ENCODE results near the gene MBD5. TPM values are rescaled to one million over a fixed set of nuclear protein-coding genes. Genes with fewer than 3 reads are reported as not detected.

MBD5 gene
- polyA plus RNA-seq, 1 of the 3 experiments (the other 2 are of a cell fraction), result 7.4 TPM

DNA sequence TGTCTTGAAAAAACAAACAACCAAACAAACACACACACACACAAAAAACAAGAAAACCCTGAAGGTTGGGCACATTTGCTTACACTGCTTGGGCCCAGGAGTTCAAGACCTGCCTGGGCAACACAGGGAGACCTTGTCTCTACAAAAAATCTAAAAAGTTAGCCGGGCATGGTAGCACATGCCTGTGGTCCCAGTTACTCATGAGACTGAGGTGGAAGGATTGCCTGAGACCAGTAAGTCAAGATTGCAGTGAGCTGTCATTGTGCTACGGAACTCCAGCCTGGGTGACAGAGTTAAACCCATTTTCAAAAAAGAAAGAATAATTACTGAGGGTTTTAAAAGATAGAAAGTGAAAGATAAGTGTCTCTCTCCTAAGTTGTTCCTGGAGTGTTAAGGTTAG is 103.4 kb downstream of the MBD5 start:
- H4K20me1 ChIP-seq (ENCODE audit: insufficient read depth), result no peaks in the 10 kb centered on the region
- no peaks in the 10 kb centered on the region for H3K36me3 ChIP-seq (replicated peaks in 1 of 2; ENCODE audit: control insufficient read depth in 1 of 2, insufficient read depth in 2 of 2, low read length in 1 of 2)
- H3K4me2 ChIP-seq, result no peak overlapping the region
- no peak overlapping the region for H3K27ac ChIP-seq (ENCODE audit: low read depth in 2 of 2, low read length in 1 of 2)
- no peak overlapping the region for H3K4me3 ChIP-seq (ENCODE audit: low read depth in 2 of 2, low read length in 1 of 2)
- TF ChIP-seq GABPA (IDR thresholded peaks at IDR 0.05; ENCODE audit: low read depth) (no peak), MXI1 (IDR thresholded peaks at IDR 0.05; ENCODE audit: low read depth, low read length) (no peak), SMC3 (IDR thresholded peaks at IDR 0.05; ENCODE audit: low read depth, low read length) (no peak), TAF1 (IDR thresholded peaks at IDR 0.05; ENCODE audit: borderline replicate concordance, low read depth, low read length) (no peak), YY1 (IDR thresholded peaks at IDR 0.05; ENCODE audit: low read depth) (no peak), FOXJ3 (CRISPR knock-in tag; IDR thresholded peaks at IDR 0.05) (no peak), NFIC (IDR thresholded peaks at IDR 0.05; ENCODE audit: borderline replicate concordance) (no peak), TEAD4 (IDR thresholded peaks at IDR 0.05; ENCODE audit: borderline replicate concordance, insufficient read depth) (no peak)
- TF ChIP-seq, protein P1, sequence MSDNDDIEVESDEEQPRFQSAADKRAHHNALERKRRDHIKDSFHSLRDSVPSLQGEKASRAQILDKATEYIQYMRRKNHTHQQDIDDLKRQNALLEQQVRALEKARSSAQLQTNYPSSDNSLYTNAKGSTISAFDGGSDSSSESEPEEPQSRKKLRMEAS (IDR thresholded peaks at IDR 0.05; ENCODE audit: low read depth), result no peak
- no peaks in the 10 kb centered on the region for H3K27me3 ChIP-seq (ENCODE audit: insufficient read depth)
- H3F3A ChIP-seq (replicated peaks; ENCODE audit: insufficient read depth), result peaks cover 3% of the 10 kb centered on the region
- WGBS (ENCODE audit: low lambda C conversion rate), result 100% methylated on average over 2 of the region's 2 CpGs
- ChIA-PET CTCF (no interaction called here), POLR2A (no interaction called here)
- no peak overlapping the region for H3K9ac ChIP-seq
- no peaks in the 10 kb centered on the region for H3K79me2 ChIP-seq (ENCODE audit: insufficient read depth)
- no peaks in the 10 kb centered on the region for H3K9me2 ChIP-seq
- no peak for DNase-seq
- H3K9me3 ChIP-seq, result no peaks in the 10 kb centered on the region
- H2AFZ ChIP-seq (ENCODE audit: low read depth), result no peak overlapping the region
- H3K4me1 ChIP-seq (ENCODE audit: control insufficient read depth in 1 of 2, insufficient read depth in 2 of 2, low read depth in 1 of 2, low read length in 1 of 2), result no peaks in the 10 kb centered on the region

DNA sequence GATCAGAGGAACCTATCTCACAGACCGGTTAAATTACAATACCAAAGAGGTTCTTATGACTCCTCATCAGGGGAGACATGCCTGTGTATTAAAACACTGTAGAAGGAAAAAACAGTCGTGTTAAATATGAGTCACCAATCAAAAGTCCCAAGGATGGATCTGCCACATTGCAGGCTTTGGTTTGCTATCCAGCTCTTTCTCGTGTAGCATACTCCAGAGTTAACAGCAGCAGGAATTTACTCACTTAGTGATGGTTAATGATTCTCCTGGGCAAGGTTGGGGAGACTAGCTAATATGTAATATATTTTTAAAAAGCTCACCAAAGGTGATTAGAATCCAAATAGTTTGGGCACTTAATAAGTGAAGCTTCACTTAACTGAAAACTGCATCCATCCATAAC is 109.7 kb downstream of the MBD5 start:
- Histone ChIP-seq H3K27ac (ENCODE audit: low read depth in 2 of 2, low read length in 1 of 2) (peak overlapping the region in 1 of 2 experiments; percentile 59; a peak in 2 of 4 replicates), H3K4me2 (0 out of 2 replicates have a peak overlapping the region, but pooled peaks have one; percentile 26), H3K79me2 (ENCODE audit: insufficient read depth) (no peaks in the 10 kb centered on the region), H2AFZ (ENCODE audit: low read depth) (no peak overlapping the region), H4K20me1 (ENCODE audit: insufficient read depth) (no peaks in the 10 kb centered on the region), H3K4me1 (ENCODE audit: control insufficient read depth in 1 of 2, insufficient read depth in 2 of 2, low read depth in 1 of 2, low read length in 1 of 2) (0 out of 4 replicates have a peak, but pooled peaks cover 0 to 3% of the 10 kb centered on the region in 2 experiments), H3K9me3 (no peaks in the 10 kb centered on the region), H3K9ac (no peak overlapping the region; the same call in 1 of the 2 replicates), H3K9me2 (no peaks in the 10 kb centered on the region), H3K4me3 (ENCODE audit: low read depth in 2 of 2, low read length in 1 of 2) (no peak overlapping the region), H3F3A (replicated peaks; ENCODE audit: insufficient read depth) (peaks cover 14% of the 10 kb centered on the region), H3K27me3 (ENCODE audit: insufficient read depth) (no peaks in the 10 kb centered on the region), H3K36me3 (replicated peaks in 1 of 2; ENCODE audit: control insufficient read depth in 1 of 2, insufficient read depth in 2 of 2, low read length in 1 of 2) (no peaks in the 10 kb centered on the region)
- POLR2A ChIA-PET, result no interaction called here
- WGBS (ENCODE audit: low lambda C conversion rate), result 26% methylated on average over 3 of the region's 3 CpGs
- CTCF ChIA-PET, result no interaction called here
- no peak for DNase-seq
- TF ChIP-seq EP300 (IDR thresholded peaks at IDR 0.05; ENCODE audit: borderline replicate concordance in 1 of 2, low read depth in 1 of 2, low read length in 1 of 2) (no peak), FOXJ3 (CRISPR knock-in tag; IDR thresholded peaks at IDR 0.05) (no peak), ELF1 (IDR thresholded peaks at IDR 0.05) (no peak), TEAD4 (IDR thresholded peaks at IDR 0.05; ENCODE audit: borderline replicate concordance, insufficient read depth) (no peak), RAD21 (IDR thresholded peaks at IDR 0.05; ENCODE audit: low read length) (no peak), FOXM1 (IDR thresholded peaks at IDR 0.05; ENCODE audit: low read depth) (no peak), SMC3 (IDR thresholded peaks at IDR 0.05; ENCODE audit: low read depth, low read length) (no peak), GABPA (IDR thresholded peaks at IDR 0.05; ENCODE audit: low read depth) (no peak), EZH2phosphoT487 (IDR thresholded peaks at IDR 0.05; ENCODE audit: borderline replicate concordance, low read depth) (no peak), NRF1 (IDR thresholded peaks at IDR 0.05; ENCODE audit: low read depth, low read length) (no peak), MEF2A (IDR thresholded peaks at IDR 0.05; ENCODE audit: borderline replicate concordance, low read depth) (no peak), JUND (IDR thresholded peaks at IDR 0.05) (peak; percentile 49; the same call in 1 of the 2 replicates), NFIC (IDR thresholded peaks at IDR 0.05; ENCODE audit: borderline replicate concordance) (no peak), CHD2 (IDR thresholded peaks at IDR 0.05; ENCODE audit: low read length, partially characterized antibody) (no peak), FOSL2 (IDR thresholded peaks at IDR 0.05; ENCODE audit: borderline replicate concordance, low read depth) (peak; percentile 56; the same call in 1 of the 2 replicates), RFX5 (IDR thresholded peaks at IDR 0.05; ENCODE audit: low read length) (no peak), SIN3A (IDR thresholded peaks at IDR 0.05; ENCODE audit: borderline replicate concordance, low read depth, low read length) (no peak), YY1 (IDR thresholded peaks at IDR 0.05; ENCODE audit: low read depth) (no peak), RCOR1 (IDR thresholded peaks at IDR 0.05; ENCODE audit: low read length) (no peak), MXI1 (IDR thresholded peaks at IDR 0.05; ENCODE audit: low read depth, low read length) (no peak)
- TF ChIP-seq, protein P2, sequence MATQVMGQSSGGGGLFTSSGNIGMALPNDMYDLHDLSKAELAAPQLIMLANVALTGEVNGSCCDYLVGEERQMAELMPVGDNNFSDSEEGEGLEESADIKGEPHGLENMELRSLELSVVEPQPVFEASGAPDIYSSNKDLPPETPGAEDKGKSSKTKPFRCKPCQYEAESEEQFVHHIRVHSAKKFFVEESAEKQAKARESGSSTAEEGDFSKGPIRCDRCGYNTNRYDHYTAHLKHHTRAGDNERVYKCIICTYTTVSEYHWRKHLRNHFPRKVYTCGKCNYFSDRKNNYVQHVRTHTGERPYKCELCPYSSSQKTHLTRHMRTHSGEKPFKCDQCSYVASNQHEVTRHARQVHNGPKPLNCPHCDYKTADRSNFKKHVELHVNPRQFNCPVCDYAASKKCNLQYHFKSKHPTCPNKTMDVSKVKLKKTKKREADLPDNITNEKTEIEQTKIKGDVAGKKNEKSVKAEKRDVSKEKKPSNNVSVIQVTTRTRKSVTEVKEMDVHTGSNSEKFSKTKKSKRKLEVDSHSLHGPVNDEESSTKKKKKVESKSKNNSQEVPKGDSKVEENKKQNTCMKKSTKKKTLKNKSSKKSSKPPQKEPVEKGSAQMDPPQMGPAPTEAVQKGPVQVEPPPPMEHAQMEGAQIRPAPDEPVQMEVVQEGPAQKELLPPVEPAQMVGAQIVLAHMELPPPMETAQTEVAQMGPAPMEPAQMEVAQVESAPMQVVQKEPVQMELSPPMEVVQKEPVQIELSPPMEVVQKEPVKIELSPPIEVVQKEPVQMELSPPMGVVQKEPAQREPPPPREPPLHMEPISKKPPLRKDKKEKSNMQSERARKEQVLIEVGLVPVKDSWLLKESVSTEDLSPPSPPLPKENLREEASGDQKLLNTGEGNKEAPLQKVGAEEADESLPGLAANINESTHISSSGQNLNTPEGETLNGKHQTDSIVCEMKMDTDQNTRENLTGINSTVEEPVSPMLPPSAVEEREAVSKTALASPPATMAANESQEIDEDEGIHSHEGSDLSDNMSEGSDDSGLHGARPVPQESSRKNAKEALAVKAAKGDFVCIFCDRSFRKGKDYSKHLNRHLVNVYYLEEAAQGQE (IDR thresholded peaks at IDR 0.05; ENCODE audit: low read depth, low read length), result peak; percentile 42; the same call in 1 of the 2 replicates
- TF ChIP-seq, protein P1 (IDR thresholded peaks at IDR 0.05; ENCODE audit: low read depth), result no peak
- TF ChIP-seq, protein P3, sequence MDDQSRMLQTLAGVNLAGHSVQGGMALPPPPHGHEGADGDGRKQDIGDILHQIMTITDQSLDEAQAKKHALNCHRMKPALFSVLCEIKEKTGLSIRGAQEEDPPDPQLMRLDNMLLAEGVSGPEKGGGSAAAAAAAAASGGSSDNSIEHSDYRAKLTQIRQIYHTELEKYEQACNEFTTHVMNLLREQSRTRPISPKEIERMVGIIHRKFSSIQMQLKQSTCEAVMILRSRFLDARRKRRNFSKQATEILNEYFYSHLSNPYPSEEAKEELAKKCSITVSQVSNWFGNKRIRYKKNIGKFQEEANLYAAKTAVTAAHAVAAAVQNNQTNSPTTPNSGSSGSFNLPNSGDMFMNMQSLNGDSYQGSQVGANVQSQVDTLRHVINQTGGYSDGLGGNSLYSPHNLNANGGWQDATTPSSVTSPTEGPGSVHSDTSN (IDR thresholded peaks at IDR 0.05), result peak; percentile 23; the same call in 1 of the 2 replicates

All from SK-N-SH (cell line).